Stimulated activated CD4-positive, alpha-beta T cell treated with anti-CD3 and anti-CD28 coated beads, TNF-alpha, amount 100 ng/mL, for 1 hour (primary cell): ENCODE results near the gene SYNDIG1.

Source experiments
- DNase-seq, 3 donors: peaks; one replicate each; pipeline ENCODE4 v3.0.0-alpha.2; 2020; ENCODE audit warnings: low read depth in 3 of 3, low spot score in 1 of 3

The SYNDIG1 gene

GRCh38 chr20:24672181-24672880, 202.9 kb downstream of the SYNDIG1 start:
- DNase-seq = no peak

- DNase-seq = no peak
Observed at GRCh38 chr20:24672886-24673677, 203.7 kb downstream of the SYNDIG1 start.

GRCh38 chr20:24673678-24674570, 204.5 kb downstream of the SYNDIG1 start:
- DNase-seq = no peak

GRCh38 chr20:24674921-24675605, 205.6 kb downstream of the SYNDIG1 start:
- no peak for DNase-seq

GRCh38 chr20:24675651-24676352, 206.4 kb downstream of the SYNDIG1 start:
- DNase-seq = no peak

GRCh38 chr20:24676353-24676977, 207.0 kb downstream of the SYNDIG1 start:
- DNase-seq = no peak

GRCh38 chr20:24676978-24677370, 207.5 kb downstream of the SYNDIG1 start:
- DNase-seq = no peak

GRCh38 chr20:24677626-24678315, 208.3 kb downstream of the SYNDIG1 start:
- DNase-seq = no peak

GRCh38 chr20:24678351-24679106, 209.1 kb downstream of the SYNDIG1 start:
- DNase-seq = no peak

- DNase-seq = no peak
Observed at GRCh38 chr20:24679448-24680047, 210.1 kb downstream of the SYNDIG1 start.

- DNase-seq = no peak
Observed at GRCh38 chr20:24681634-24682495, 212.4 kb downstream of the SYNDIG1 start.

- DNase-seq = no peak
Observed at GRCh38 chr20:24682496-24682985, 213.1 kb downstream of the SYNDIG1 start.

- no peak for DNase-seq
Observed at GRCh38 chr20:24683676-24684075, 214.2 kb downstream of the SYNDIG1 start.

- no peak for DNase-seq
Observed at GRCh38 chr20:24684421-24684871, 215.0 kb downstream of the SYNDIG1 start.

- DNase-seq = no peak
Observed at GRCh38 chr20:24684956-24685691, 215.7 kb downstream of the SYNDIG1 start.

- DNase-seq = no peak
Observed at GRCh38 chr20:24685736-24686135, 216.3 kb downstream of the SYNDIG1 start.
